Endothelial cell of umbilical vein (primary cell): ENCODE measurements around the gene AGK.

Source experiments
- CTCF ChIP-seq, 2 donors: IDR thresholded peaks; 1 replicate in 1 of 2; 2 replicates in 1 of 2; pipeline ENCODE4 v1.5.1; 2011; ENCODE audit warnings: low read length in 2 of 2, mild to moderate bottlenecking in 2 of 2, moderate library complexity in 2 of 2, control low read depth in 1 of 2, inconsistent platforms in 1 of 2, low read depth in 1 of 2; ENCODE audit not compliant: insufficient read depth in 1 of 2; ENCODE audit errors: extremely low read depth in 1 of 2
- EZH2 ChIP-seq: IDR thresholded peaks from 2 replicates; pipeline ENCODE4 v1.6.1; 2012; ENCODE audit warnings: borderline replicate concordance, low read depth, mild to moderate bottlenecking, moderate library complexity, low read length, inconsistent platforms; ENCODE audit not compliant: severe bottlenecking
- FOS ChIP-seq: IDR thresholded peaks from 2 replicates; pipeline ENCODE4 v1.6.1; 2011; ENCODE audit warnings: mild to moderate bottlenecking, low read length, moderate library complexity, borderline replicate concordance; ENCODE audit not compliant: insufficient read depth
- GATA2 ChIP-seq: IDR thresholded peaks from 2 replicates; pipeline ENCODE4 v1.7.0; 2011; ENCODE audit warnings: low read depth, mild to moderate bottlenecking, moderate library complexity, mixed read lengths, low read length; ENCODE audit not compliant: insufficient read length, insufficient read depth
- JUN ChIP-seq: IDR thresholded peaks from 2 replicates; pipeline ENCODE4 v1.6.1; 2011; ENCODE audit warnings: borderline replicate concordance, low read depth; ENCODE audit not compliant: insufficient read length, insufficient read depth
- MAX ChIP-seq: IDR thresholded peaks from 2 replicates; pipeline ENCODE4 v1.6.1; 2011; ENCODE audit not compliant: insufficient read depth, insufficient read length
- MYC ChIP-seq: IDR thresholded peaks from one replicate; pipeline ENCODE4 v1.6.1; 2011; ENCODE audit warnings: mild to moderate bottlenecking, low read depth, low read length
- POLR2A ChIP-seq: IDR thresholded peaks from 2 replicates; pipeline ENCODE4 v1.6.1; 2012; ENCODE audit warnings: low read depth, mild to moderate bottlenecking, control low read depth, low read length
- POLR2AphosphoS5 ChIP-seq: IDR thresholded peaks from 2 replicates; pipeline ENCODE4 v1.6.1; 2012; ENCODE audit warnings: low read depth, mild to moderate bottlenecking, control low read depth, low read length, moderate library complexity; ENCODE audit not compliant: insufficient read depth

- TF ChIP-seq FOS (no peak), POLR2A (no peak), CTCF (IDR thresholded peaks at IDR 0.05; ENCODE audit: extremely low read depth in 1 of 2, insufficient read depth in 1 of 2, low read depth in 1 of 2, low read length in 2 of 2) (no peak), EZH2 (no peak), POLR2AphosphoS5 (no peak), MAX (no peak), GATA2 (no peak), MYC (no peak), JUN (no peak)
Observed at GRCh38 chr7:141577043-141577839, 26.0 kb downstream of the AGK start.
